Nephron (organoid): ENCODE data around the gene ZNF787.

Source experiments
- H3K27ac Mint-ChIP-seq, 3 experiments: 2 replicates each; pipeline ENCODE4 v1.8.0; 2020; ENCODE audit warnings: mixed read lengths in 3 of 3, mild to moderate bottlenecking in 2 of 3, moderate library complexity in 1 of 3
- H3K27me3 Mint-ChIP-seq: 2 replicates; pipeline ENCODE4 v1.8.0; 2021; ENCODE audit warnings: low read depth, mild to moderate bottlenecking, moderate library complexity, mixed read lengths
- H3K36me3 Mint-ChIP-seq: 2 replicates; pipeline ENCODE4 v1.8.0; 2020; ENCODE audit warnings: low read depth, mixed read lengths
- H3K4me1 Mint-ChIP-seq: 2 replicates; pipeline ENCODE4 v1.8.0; 2020; ENCODE audit warnings: mixed read lengths
- H3K4me3 Mint-ChIP-seq, 3 experiments: 2 replicates each; pipeline ENCODE4 v1.8.0; 2020; ENCODE audit warnings: mild to moderate bottlenecking in 3 of 3, mixed read lengths in 3 of 3, moderate library complexity in 2 of 3
- H3K9me3 Mint-ChIP-seq: 2 replicates; pipeline ENCODE4 v1.8.0; 2020; ENCODE audit warnings: mixed read lengths
- CTCF ChIP-seq, 3 experiments: fragments of 200-600 bp; sonication (generic); IDR thresholded peaks; one replicate each; pipeline ENCODE4 v1.5.0; 2021; ENCODE audit warnings: antibody characterized with exemption in 3 of 3; ENCODE audit not compliant: unreplicated experiment in 3 of 3

Gene ZNF787

GRCh38 chr19:56104423-56104822 is 16.7 kb downstream of the ZNF787 start:
- H3K4me1 Mint-ChIP-seq, result peaks cover 24% of the 10 kb centered on the region
- peak overlapping the region in 2 of 3 experiments; percentile 43 to 67 for H3K27ac Mint-ChIP-seq
- no peak for TF ChIP-seq CTCF (IDR thresholded peaks at IDR 0.05; ENCODE audit: unreplicated experiment in 3 of 3)
- H3K36me3 Mint-ChIP-seq, result peaks cover 21% of the 10 kb centered on the region
- H3K27me3 Mint-ChIP-seq, result no peaks in the 10 kb centered on the region
- H3K4me3 Mint-ChIP-seq, result no peak overlapping the region
- H3K9me3 Mint-ChIP-seq, result no peaks in the 10 kb centered on the region

DNA sequence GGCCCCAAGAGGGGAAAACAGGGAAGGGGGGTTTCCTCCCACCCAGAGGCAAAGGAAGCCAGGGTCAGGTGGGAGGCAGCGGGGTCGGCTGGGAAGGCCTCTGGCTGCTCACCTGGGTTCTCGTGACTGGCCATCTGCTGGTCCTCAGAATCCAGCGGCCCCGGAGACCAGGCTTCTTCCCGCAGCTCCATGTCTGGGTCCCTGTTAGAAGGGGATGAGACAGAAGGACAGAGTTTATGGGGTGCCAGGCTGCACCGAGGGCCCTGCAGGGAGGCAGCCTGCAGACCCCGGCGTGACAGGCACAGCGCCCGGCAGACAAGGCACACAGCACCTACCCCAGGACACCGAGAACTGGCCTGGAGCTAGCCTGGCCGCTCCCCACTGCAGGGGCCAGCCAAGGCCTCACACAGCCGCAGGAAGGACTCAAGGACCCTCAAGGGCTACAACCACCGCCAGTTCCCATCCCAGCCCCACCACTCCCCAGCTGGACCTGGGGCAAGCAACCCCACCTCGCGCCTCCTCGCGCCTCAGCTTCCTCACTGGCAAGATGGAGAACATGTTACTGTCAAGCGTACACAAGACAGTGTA is 18.0 kb downstream of the ZNF787 start:
- TF ChIP-seq CTCF (IDR thresholded peaks at IDR 0.05; ENCODE audit: unreplicated experiment in 3 of 3), result no peak
- Mint-ChIP-seq H3K4me3 (no peak overlapping the region), H3K27ac (peak overlapping the region in 1 of 3 experiments; percentile 87), H3K4me1 (peaks cover 12% of the 10 kb centered on the region), H3K36me3 (peaks cover 24% of the 10 kb centered on the region), H3K27me3 (no peaks in the 10 kb centered on the region), H3K9me3 (no peaks in the 10 kb centered on the region)

GRCh38 chr19:56101746-56102535 is 19.2 kb downstream of the ZNF787 start:
- Mint-ChIP-seq H3K4me1 (peaks cover 12% of the 10 kb centered on the region), H3K27ac (peak overlapping the region; percentile 43 to 80 (median 63)), H3K27me3 (no peaks in the 10 kb centered on the region), H3K9me3 (no peaks in the 10 kb centered on the region), H3K36me3 (peaks cover 30% of the 10 kb centered on the region), H3K4me3 (peak overlapping the region in 1 of 3 experiments; percentile 26)
- TF ChIP-seq CTCF (IDR thresholded peaks at IDR 0.05; ENCODE audit: unreplicated experiment in 3 of 3), result no peak

DNA sequence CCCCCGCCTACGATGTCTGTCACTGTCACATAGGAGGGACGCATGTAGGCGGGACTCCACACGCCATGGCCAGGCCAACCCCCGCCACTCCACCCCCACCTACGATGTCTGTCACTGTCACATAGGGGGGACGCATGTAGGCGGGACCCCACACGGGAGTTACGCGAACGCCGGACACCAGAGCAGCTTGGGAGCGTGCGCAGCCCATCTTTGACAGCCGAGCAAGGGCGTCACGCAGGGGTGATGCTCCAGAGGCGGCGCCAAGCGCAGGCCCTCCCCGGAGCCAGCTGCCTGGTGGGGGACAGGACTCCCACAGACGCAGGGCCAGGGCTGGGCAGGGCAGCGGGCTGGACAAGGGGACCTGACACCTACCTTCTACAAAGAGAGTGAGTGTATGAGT is 20.0 kb downstream of the ZNF787 start:
- TF ChIP-seq CTCF (IDR thresholded peaks at IDR 0.05; ENCODE audit: unreplicated experiment in 3 of 3), result no peak
- Mint-ChIP-seq H3K4me1 (peaks cover 9% of the 10 kb centered on the region), H3K36me3 (peaks cover 33% of the 10 kb centered on the region), H3K27ac (peak overlapping the region in 2 of 3 experiments; percentile 63 to 80), H3K9me3 (no peaks in the 10 kb centered on the region), H3K27me3 (no peaks in the 10 kb centered on the region), H3K4me3 (no peak overlapping the region)

GRCh38 chr19:56099638-56100539 is 21.2 kb downstream of the ZNF787 start:
- Mint-ChIP-seq H3K4me1 (no peaks in the 10 kb centered on the region), H3K36me3 (peaks cover 44% of the 10 kb centered on the region), H3K27me3 (peaks cover 5% of the 10 kb centered on the region), H3K4me3 (no peak overlapping the region), H3K9me3 (peaks cover 7% of the 10 kb centered on the region), H3K27ac (no peak overlapping the region)
- no peak for TF ChIP-seq CTCF (IDR thresholded peaks at IDR 0.05; ENCODE audit: unreplicated experiment in 3 of 3)
